ENCODE measurements around the gene CPN2.

The CPN2 gene

DNA sequence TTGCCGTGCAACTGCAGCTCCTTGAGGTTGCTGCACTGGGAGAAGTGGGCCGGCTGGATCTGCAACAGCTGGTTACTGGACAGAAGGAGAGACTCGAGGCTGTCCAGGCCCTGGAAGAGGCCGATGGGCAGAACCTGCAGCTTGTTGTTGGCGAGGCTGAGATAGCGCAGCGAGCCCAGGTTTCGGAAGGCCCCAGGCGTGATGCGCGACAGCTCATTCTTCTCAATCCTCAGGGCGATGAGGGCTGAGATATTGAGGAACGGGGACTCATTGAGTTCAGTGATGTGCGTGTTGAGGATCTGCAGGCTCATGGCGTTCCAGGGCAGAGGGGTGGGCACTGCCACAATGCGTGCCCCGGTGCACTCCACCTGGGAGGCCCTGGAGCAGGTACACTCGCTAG, 9.4 kb upstream of the CPN2 start:
- TF ChIP-seq, protein P1, sequence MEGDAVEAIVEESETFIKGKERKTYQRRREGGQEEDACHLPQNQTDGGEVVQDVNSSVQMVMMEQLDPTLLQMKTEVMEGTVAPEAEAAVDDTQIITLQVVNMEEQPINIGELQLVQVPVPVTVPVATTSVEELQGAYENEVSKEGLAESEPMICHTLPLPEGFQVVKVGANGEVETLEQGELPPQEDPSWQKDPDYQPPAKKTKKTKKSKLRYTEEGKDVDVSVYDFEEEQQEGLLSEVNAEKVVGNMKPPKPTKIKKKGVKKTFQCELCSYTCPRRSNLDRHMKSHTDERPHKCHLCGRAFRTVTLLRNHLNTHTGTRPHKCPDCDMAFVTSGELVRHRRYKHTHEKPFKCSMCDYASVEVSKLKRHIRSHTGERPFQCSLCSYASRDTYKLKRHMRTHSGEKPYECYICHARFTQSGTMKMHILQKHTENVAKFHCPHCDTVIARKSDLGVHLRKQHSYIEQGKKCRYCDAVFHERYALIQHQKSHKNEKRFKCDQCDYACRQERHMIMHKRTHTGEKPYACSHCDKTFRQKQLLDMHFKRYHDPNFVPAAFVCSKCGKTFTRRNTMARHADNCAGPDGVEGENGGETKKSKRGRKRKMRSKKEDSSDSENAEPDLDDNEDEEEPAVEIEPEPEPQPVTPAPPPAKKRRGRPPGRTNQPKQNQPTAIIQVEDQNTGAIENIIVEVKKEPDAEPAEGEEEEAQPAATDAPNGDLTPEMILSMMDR (IDR thresholded peaks at IDR 0.05; ENCODE audit: low read depth, low read length) = no peak
- Histone ChIP-seq H3K27ac (no peak overlapping the region), H3K36me3 (no peaks in the 10 kb centered on the region), H3K4me3 (ENCODE audit: low read depth, low read length) (no peak overlapping the region), H3K9me3 (ENCODE audit: severe bottlenecking) (no peaks in the 10 kb centered on the region), H3K27me3 (ENCODE audit: insufficient read depth, low read depth, severe bottlenecking) (no peaks in the 10 kb centered on the region)
- no peak for DNase-seq

DNA sequence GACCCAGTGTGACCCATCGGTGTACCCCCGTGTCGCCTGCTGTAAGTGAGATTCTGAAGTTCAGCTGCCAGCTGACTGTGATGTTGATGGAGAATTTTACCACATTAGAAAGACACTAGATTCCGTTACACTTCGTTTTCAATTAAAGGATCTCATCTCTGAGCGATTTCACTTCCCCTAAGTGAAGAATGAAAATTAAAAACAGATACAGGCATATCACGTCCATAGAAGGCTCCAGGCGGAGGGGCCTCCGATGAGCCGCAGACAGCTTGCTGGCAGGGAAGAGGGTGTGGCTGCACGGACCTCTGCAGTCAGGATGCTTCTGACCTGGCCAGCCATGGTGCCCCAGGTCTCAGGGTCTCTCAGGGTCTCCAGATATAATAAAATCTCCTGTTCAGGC, 6.6 kb upstream of the CPN2 start:
- H3K27me3 ChIP-seq (ENCODE audit: insufficient read depth, low read depth, severe bottlenecking) = no peaks in the 10 kb centered on the region
- no peak overlapping the region for H3K27ac ChIP-seq
- no peaks in the 10 kb centered on the region for H3K9me3 ChIP-seq (ENCODE audit: severe bottlenecking)
- no peak for DNase-seq
- no peak overlapping the region for H3K4me3 ChIP-seq (ENCODE audit: low read depth, low read length)
- H3K36me3 ChIP-seq = no peaks in the 10 kb centered on the region
- TF ChIP-seq, protein P1 (IDR thresholded peaks at IDR 0.05; ENCODE audit: low read depth, low read length) = no peak

DNA sequence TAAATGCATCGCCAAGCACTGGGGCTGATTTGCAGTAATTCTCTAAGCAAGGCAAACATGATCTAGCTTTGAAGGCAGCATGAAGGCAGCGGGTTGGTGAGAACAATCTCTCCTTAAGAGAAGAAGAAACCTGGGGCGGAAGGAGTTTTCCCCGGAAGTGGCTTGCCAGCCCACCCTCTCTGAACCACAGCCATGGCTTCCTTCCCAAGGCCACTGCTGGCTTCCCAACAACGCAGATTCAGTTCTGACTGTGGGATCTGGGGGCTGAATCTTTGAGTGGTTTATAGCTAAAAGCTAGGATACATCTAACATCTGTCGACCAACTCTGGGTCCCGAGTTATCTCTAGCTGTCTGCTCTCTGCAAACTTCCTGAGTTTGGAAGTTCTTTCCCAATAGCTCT, 4.3 kb upstream of the CPN2 start:
- no peak overlapping the region for H3K4me3 ChIP-seq (ENCODE audit: low read depth, low read length)
- H3K27me3 ChIP-seq (ENCODE audit: insufficient read depth, low read depth, severe bottlenecking) = no peaks in the 10 kb centered on the region
- H3K27ac ChIP-seq = no peak overlapping the region
- H3K9me3 ChIP-seq (ENCODE audit: severe bottlenecking) = no peaks in the 10 kb centered on the region
- TF ChIP-seq, protein P1 (IDR thresholded peaks at IDR 0.05; ENCODE audit: low read depth, low read length) = no peak
- DNase-seq = no peak
- no peaks in the 10 kb centered on the region for H3K36me3 ChIP-seq

DNA sequence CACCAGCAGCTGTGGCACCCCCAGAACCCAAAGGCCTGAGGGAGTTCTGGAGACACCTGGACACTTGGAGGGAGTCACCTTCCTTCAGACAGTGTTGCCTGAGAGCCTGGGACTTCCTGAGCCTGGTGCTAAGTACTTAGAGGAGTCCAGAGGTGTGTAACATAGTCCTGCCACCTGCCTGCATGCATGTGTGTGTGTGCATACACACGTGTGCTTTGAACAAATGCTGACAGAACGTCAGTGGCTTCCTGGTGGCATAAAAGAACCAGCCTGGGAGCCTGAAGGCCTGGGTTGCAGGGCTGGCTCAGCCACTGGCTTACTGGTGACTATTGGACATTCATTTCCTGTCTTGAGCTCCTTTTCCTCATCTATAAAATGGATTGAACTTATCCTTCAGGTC, 3.2 kb upstream of the CPN2 start:
- Histone ChIP-seq H3K36me3 (no peaks in the 10 kb centered on the region), H3K9me3 (ENCODE audit: severe bottlenecking) (no peaks in the 10 kb centered on the region), H3K27me3 (ENCODE audit: insufficient read depth, low read depth, severe bottlenecking) (no peaks in the 10 kb centered on the region), H3K27ac (no peak overlapping the region), H3K4me3 (ENCODE audit: low read depth, low read length) (no peak overlapping the region)
- TF ChIP-seq, protein P1 (IDR thresholded peaks at IDR 0.05; ENCODE audit: low read depth, low read length) = no peak
- DNase-seq = no peak

DNA sequence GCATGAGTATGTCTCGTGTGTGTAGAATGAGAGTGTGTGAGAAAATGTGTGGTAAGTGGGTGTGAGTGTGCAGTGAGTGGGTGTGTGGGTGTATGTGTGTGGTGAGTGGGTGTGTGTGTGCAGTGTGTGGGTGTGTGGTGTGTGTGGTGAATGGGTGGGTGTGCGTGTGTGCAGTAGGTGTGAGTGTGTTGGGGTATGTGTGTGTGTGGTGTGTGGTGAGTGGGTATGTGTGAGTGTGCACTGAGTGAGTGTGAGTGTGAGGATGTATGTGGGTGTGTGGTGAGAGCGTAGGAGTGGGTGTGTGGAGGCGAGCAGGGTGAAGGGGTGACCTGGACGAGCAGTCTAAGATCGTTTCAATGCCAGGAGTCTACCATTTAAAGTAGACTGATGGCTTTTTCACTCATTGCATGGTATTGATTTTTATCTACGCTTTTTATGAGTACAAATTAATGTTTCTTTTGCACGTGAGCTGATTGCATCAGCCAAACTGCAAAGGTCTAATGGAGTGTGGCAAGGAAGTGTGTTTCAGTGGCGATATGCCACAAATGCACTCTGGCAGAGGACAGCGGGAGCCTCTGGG, 1.6 kb upstream of the CPN2 start:
- H3K4me3 ChIP-seq (ENCODE audit: low read depth, low read length) = no peak overlapping the region
- no peak for DNase-seq
- H3K36me3 ChIP-seq = no peaks in the 10 kb centered on the region
- H3K9me3 ChIP-seq (ENCODE audit: severe bottlenecking) = no peaks in the 10 kb centered on the region
- TF ChIP-seq, protein P1 (IDR thresholded peaks at IDR 0.05; ENCODE audit: low read depth, low read length) = no peak
- no peaks in the 10 kb centered on the region for H3K27me3 ChIP-seq (ENCODE audit: insufficient read depth, low read depth, severe bottlenecking)
- H3K27ac ChIP-seq = no peak overlapping the region

DNA sequence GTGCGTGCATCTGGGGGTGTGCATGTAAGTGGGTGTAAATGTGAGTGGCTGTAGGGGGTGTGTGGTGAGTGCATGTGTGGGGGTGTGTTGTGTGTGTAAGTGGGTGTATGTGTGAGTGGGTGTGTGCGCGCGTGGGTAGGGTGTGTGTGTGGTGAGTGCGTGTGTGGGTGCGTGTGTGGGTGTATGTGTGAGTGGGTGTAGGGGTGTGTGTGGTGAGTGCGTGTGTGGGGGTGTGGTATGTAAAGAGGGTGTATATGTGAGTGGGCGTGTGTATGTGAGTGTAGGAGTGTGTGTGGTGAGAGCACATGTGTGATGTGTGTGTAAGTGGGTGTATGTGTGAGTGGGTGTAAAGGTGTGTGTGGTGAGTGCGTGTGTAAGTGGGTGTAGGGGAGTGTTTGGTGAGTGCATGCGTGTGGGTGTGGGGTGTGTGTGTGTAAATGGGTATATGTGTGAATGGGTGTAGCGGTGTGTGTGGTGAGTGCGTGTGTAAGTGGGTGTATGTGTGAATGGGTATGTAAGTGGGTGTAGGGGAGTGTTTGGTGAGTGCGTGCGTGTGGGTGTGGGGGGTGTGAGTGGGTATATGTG, 916 bp upstream of the CPN2 start:
- TF ChIP-seq, protein P1 (IDR thresholded peaks at IDR 0.05; ENCODE audit: low read depth, low read length) = no peak
- no peaks in the 10 kb centered on the region for H3K27me3 ChIP-seq (ENCODE audit: insufficient read depth, low read depth, severe bottlenecking)
- no peaks in the 10 kb centered on the region for H3K9me3 ChIP-seq (ENCODE audit: severe bottlenecking)
- H3K36me3 ChIP-seq = no peaks in the 10 kb centered on the region
- no peak for DNase-seq
- no peak overlapping the region for H3K27ac ChIP-seq
- H3K4me3 ChIP-seq (ENCODE audit: low read depth, low read length) = no peak overlapping the region

Data from WERI-Rb-1 (cell line).